OCI-LY7 (cell line): ENCODE measurements around the gene NAV1. TPM values are rescaled to one million over a fixed set of nuclear protein-coding genes. Genes with fewer than 3 reads are reported as not detected.

Experiments used
- BruUV-seq: library from RNA; stranded (reverse); fragments of 400-500 nt; replicated peaks from 2 replicates; lab custom pipeline; 2021; lab: Mats Ljungman, UMichigan
- CTCF ChIA-PET: fragments of 300-600 bp; sonication (Branson Sonifier 250); formaldehyde crosslinking; loops from one replicate; lab custom pipeline; 2022; ENCODE audit warnings: antibody characterized with exemption; ENCODE audit not compliant: unreplicated experiment; lab: Charles Lee
- POLR2A ChIA-PET: fragments of 300-600 bp; sonication (Branson Sonifier 250); formaldehyde crosslinking; loops from one replicate; lab custom pipeline; 2022; ENCODE audit warnings: antibody characterized with exemption; lab: Charles Lee
- DNase-seq: peaks from one replicate; pipeline ENCODE4 v3.0.0-alpha.2; 2015; ENCODE audit warnings: low spot score
- H2AFZ ChIP-seq: fragments of 200-600 bp; sonication (generic), shearing (Covaris generic); 2 replicates; pipeline ENCODE4 v1.6.1; 2014; ENCODE audit warnings: mild to moderate bottlenecking, antibody characterized with exemption, low read length, moderate library complexity
- H3K27ac ChIP-seq: fragments of 200-600 bp; sonication (generic); 2 replicates; pipeline ENCODE4 v1.5.1; 2014; ENCODE audit warnings: mixed run types, low read depth, mild to moderate bottlenecking, moderate library complexity, low read length, inconsistent platforms; ENCODE audit not compliant: poor library complexity, severe bottlenecking
- H3K36me3 ChIP-seq: fragments of 200-600 bp; sonication (generic); 2 replicates; pipeline ENCODE4 v1.6.1; 2014; ENCODE audit warnings: mild to moderate bottlenecking, antibody characterized with exemption, low read length, moderate library complexity, mixed read lengths; ENCODE audit not compliant: insufficient read depth
- H3K4me1 ChIP-seq: fragments of 200-600 bp; sonication (generic); 2 replicates; pipeline ENCODE4 v1.5.1; 2014; ENCODE audit warnings: mild to moderate bottlenecking, low read length; ENCODE audit not compliant: insufficient read depth, poor library complexity, severe bottlenecking
- H3K4me2 ChIP-seq: fragments of 200-600 bp; sonication (generic); 2 replicates; pipeline ENCODE4 v1.6.1; 2014; ENCODE audit warnings: mild to moderate bottlenecking, low read length
- H3K4me3 ChIP-seq: fragments of 200-600 bp; sonication (generic); 2 replicates; pipeline ENCODE4 v1.5.1; 2014; ENCODE audit warnings: mild to moderate bottlenecking, low read depth, low read length; ENCODE audit not compliant: poor library complexity, severe bottlenecking
- H3K79me2 ChIP-seq: fragments of 200-600 bp; sonication (generic); 2 replicates; pipeline ENCODE4 v1.6.1; 2016; ENCODE audit warnings: low read depth, mild to moderate bottlenecking, low read length, moderate library complexity, mixed read lengths; ENCODE audit not compliant: insufficient read depth
- H3K9me2 ChIP-seq: fragments of 200-600 bp; sonication (generic); 2 replicates; pipeline ENCODE4 v1.6.1; 2016; ENCODE audit warnings: mild to moderate bottlenecking, low read length, mixed read lengths; ENCODE audit not compliant: insufficient read depth
- H3K9me3 ChIP-seq: fragments of 200-600 bp; sonication (generic); 2 replicates; pipeline ENCODE4 v1.6.1; 2014; ENCODE audit warnings: mild to moderate bottlenecking, mixed run types, low read length, mixed read lengths
- H4K20me1 ChIP-seq: fragments of 200-600 bp; sonication (generic); 2 replicates; pipeline ENCODE4 v1.6.1; 2014; ENCODE audit warnings: mild to moderate bottlenecking, antibody characterized with exemption, low read length, moderate library complexity, mixed read lengths; ENCODE audit not compliant: insufficient read depth
- EZH2phosphoT487 ChIP-seq: fragments of 200-600 bp; sonication (generic); IDR thresholded peaks from 2 replicates; pipeline ENCODE4 v1.6.1; 2018; ENCODE audit warnings: low read depth, borderline replicate concordance, mild to moderate bottlenecking, mixed run types, antibody characterized with exemption, low read length, moderate library complexity, mixed read lengths
- intact Hi-C: fragments of 100-400 bp; cut with micrococcal nuclease; formaldehyde crosslinking; loops from one replicate; pipeline ENCODE4 v1.10.0; 2022; ENCODE audit not compliant: unreplicated experiment
- total RNA-seq, 2 experiments: library from RNA; depleted of rRNA in 1 of 2; stranded (reverse); fragments of >200 nt in 1 of 2; shearing (Covaris generic) in 1 of 2; gene quantifications; 2 replicates each; pipeline ENCODE4 v1.2.3, GENCODE V29; 2014 to 2022
- TF ChIP-seq, protein P1 (sequence below): fragments of 200-600 bp; sonication (generic); conservative IDR thresholded peaks from 2 replicates; pipeline ENCODE4 v1.5.1; 2014; ENCODE audit warnings: mild to moderate bottlenecking, antibody characterized with exemption, low read length, moderate library complexity, mixed read lengths

The NAV1 gene
- total RNA-seq, 2 experiments from 2014 or later = 4.2 to 20.7 TPM

DNA sequence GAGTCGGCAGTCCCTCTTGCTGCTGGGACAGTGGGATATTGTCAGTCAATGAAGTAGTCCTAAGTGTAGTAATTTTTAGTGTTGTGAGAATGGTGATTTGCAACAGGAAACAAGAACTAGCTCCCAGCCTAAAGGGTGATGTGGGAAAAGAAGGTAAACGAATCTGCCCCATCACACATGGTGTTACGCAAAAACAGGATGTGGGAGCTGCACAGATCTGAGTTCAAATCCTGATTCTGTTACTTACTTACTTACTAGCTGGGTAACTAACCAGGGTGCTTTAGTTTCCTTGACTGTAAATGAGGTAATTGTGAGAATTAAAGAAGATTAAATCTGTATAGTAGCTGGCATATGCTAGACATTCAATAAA lies 22.3 kb downstream of the NAV1 start:
- no peaks in the 10 kb centered on the region for H4K20me1 ChIP-seq
- H2AFZ ChIP-seq = no peak overlapping the region
- H3K4me3 ChIP-seq = no peak overlapping the region
- no peaks in the 10 kb centered on the region for H3K9me2 ChIP-seq
- ChIA-PET CTCF (no interaction called here), POLR2A (interaction anchor here (0.6 kb wide), 1 partner anchor 18 kb away, joined by 3 read pairs; no protein-coding TSS in a partner anchor)
- no peaks in the 10 kb centered on the region for H3K79me2 ChIP-seq
- BruUV-seq = no TSS peak
- H3K36me3 ChIP-seq = no peaks in the 10 kb centered on the region
- TF ChIP-seq, protein P1, sequence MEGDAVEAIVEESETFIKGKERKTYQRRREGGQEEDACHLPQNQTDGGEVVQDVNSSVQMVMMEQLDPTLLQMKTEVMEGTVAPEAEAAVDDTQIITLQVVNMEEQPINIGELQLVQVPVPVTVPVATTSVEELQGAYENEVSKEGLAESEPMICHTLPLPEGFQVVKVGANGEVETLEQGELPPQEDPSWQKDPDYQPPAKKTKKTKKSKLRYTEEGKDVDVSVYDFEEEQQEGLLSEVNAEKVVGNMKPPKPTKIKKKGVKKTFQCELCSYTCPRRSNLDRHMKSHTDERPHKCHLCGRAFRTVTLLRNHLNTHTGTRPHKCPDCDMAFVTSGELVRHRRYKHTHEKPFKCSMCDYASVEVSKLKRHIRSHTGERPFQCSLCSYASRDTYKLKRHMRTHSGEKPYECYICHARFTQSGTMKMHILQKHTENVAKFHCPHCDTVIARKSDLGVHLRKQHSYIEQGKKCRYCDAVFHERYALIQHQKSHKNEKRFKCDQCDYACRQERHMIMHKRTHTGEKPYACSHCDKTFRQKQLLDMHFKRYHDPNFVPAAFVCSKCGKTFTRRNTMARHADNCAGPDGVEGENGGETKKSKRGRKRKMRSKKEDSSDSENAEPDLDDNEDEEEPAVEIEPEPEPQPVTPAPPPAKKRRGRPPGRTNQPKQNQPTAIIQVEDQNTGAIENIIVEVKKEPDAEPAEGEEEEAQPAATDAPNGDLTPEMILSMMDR = no peak
- TF ChIP-seq EZH2phosphoT487 = no peak
- no peak overlapping the region for H3K27ac ChIP-seq
- H3K9me3 ChIP-seq = no peaks in the 10 kb centered on the region
- H3K4me1 ChIP-seq = no peaks in the 10 kb centered on the region
- H3K4me2 ChIP-seq = no peak overlapping the region
- intact Hi-C loops = no loop called here
- DNase-seq = no peak

DNA sequence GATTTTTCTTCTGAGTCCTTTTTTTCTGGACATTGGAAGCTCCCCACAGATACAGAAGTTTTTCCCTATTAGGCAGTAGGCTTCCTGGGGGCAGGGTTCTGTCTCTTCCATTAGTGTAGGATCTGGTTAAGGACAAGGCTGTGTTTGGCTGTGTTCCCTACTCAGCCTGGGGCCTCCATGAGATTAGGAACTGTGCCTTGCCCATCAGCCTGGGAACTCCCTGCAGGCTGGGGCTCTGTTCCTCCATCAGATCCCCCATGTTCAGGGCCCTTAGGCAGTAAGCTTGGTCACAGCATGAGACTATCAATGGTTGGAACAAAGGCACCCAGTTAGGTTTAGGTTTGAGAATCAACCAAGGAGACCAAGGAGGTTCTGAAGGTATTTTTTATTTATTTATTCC lies 22.7 kb downstream of the NAV1 start:
- DNase-seq = no peak
- Histone ChIP-seq H3K4me1 (no peaks in the 10 kb centered on the region), H3K4me3 (no peak overlapping the region), H2AFZ (no peak overlapping the region), H4K20me1 (no peaks in the 10 kb centered on the region), H3K36me3 (no peaks in the 10 kb centered on the region), H3K9me3 (no peaks in the 10 kb centered on the region), H3K4me2 (no peak overlapping the region), H3K27ac (no peak overlapping the region), H3K9me2 (no peaks in the 10 kb centered on the region), H3K79me2 (no peaks in the 10 kb centered on the region)
- POLR2A ChIA-PET = interaction anchor here (0.7 kb wide), 2 partner anchors 9 to 435 kb away, joined by 3 read pairs; no protein-coding TSS in a partner anchor
- no TSS peak for BruUV-seq
- CTCF ChIA-PET = no interaction called here
- intact Hi-C loops = no loop called here
- TF ChIP-seq, protein P1 = no peak
- no peak for TF ChIP-seq EZH2phosphoT487

GRCh38 chr1:201562257-201562656 lies 23.3 kb downstream of the NAV1 start:
- Histone ChIP-seq H3K27ac (no peak overlapping the region), H4K20me1 (no peaks in the 10 kb centered on the region), H2AFZ (no peak overlapping the region), H3K79me2 (no peaks in the 10 kb centered on the region), H3K4me2 (no peak overlapping the region), H3K4me1 (no peaks in the 10 kb centered on the region), H3K9me3 (no peaks in the 10 kb centered on the region), H3K9me2 (no peaks in the 10 kb centered on the region), H3K4me3 (no peak overlapping the region), H3K36me3 (no peaks in the 10 kb centered on the region)
- ChIA-PET POLR2A (interaction anchor here (0.7 kb wide), 2 partner anchors 8 to 436 kb away, joined by 3 read pairs; no protein-coding TSS in a partner anchor), CTCF (no interaction called here)
- no TSS peak for BruUV-seq
- no peak for TF ChIP-seq EZH2phosphoT487
- TF ChIP-seq, protein P1 = no peak
- no peak for DNase-seq
- intact Hi-C loops = no loop called here
